ENCODE measurements around the gene MYL5.

Gene MYL5

GRCh38 chr4:680928-681645 is 6.7 kb downstream of the MYL5 start:
- TF ChIP-seq GATA3 (IDR thresholded peaks at IDR 0.05; ENCODE audit: low read depth, low read length) (no peak), GATA2 (IDR thresholded peaks at IDR 0.05; ENCODE audit: low read depth, low read length) (no peak)

DNA sequence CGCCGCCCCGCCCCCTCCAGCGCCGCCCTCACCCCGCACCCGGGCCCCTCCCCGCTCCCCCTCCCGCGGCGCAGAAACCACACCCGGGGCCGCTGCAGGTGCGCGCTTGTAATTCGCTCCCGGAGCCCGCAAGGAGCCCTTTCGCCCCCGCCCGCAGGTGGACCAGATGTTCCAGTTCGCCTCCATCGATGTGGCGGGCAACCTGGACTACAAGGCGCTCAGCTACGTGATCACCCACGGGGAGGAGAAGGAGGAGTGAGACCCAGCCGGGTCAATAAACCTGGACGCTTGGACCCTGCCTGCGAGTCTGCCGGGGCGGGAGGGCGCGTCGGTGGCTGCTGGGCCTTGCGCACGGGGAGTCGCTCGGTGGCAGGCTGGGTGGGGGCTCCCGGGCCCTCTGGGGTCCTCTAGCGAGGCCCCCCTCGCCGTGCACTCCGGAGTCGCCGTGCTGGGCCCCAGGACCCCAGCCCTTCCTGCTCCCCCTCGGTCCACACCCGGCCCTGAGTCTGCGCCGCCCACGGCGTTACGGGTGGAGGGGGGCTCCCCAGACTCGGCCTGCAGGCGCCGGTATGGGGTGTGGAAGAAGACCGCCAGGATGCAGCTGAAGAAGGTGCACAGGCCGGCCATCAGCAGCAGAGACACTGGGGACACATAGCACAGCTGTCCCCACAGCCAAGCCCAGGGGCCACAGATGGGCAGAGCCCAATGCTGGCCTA is 7.6 kb downstream of the MYL5 start:
- no peak for TF ChIP-seq GATA2 (IDR thresholded peaks at IDR 0.05; ENCODE audit: low read depth, low read length)
- TF ChIP-seq GATA3 (IDR thresholded peaks at IDR 0.05; ENCODE audit: low read depth, low read length) = no peak

- TF ChIP-seq GATA2 (IDR thresholded peaks at IDR 0.05; ENCODE audit: low read depth, low read length) = no peak
- no peak for TF ChIP-seq GATA3 (IDR thresholded peaks at IDR 0.05; ENCODE audit: low read depth, low read length)
Observed at GRCh38 chr4:682490-683172, 8.3 kb downstream of the MYL5 start.

DNA sequence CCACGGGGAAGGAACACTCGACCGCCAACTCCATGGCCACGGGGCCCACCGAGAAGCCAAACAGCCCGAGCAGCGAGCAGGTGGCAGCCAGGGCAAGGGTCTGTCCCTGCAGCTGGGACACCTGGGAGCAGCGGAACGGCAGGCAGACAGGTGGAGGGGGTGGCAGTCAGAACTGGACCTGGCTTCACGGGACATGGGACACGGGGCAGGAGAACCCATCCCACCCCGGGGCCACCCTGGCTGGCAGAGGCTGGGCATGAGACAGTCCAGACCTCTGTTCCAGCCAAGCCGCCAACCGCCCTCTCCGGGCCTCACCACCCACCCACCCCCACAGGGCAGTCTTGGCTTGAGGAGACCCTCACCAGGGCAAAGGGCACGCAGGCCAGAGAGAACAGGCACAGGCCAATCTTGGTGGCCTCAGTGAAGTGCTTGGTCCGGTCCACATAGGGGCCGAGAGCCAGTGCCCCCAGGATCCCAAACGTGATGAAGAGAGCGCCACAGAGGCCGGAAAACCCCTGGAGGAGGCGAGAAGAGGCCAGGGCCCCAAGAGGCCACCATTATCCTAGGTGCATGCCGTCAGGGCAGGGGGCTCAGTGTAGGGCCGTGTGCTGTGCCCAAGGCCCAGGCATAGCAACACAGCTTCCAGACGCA is 9.0 kb downstream of the MYL5 start:
- TF ChIP-seq GATA3 (IDR thresholded peaks at IDR 0.05; ENCODE audit: low read depth, low read length) = no peak
- TF ChIP-seq GATA2 (IDR thresholded peaks at IDR 0.05; ENCODE audit: low read depth, low read length) = no peak

DNA sequence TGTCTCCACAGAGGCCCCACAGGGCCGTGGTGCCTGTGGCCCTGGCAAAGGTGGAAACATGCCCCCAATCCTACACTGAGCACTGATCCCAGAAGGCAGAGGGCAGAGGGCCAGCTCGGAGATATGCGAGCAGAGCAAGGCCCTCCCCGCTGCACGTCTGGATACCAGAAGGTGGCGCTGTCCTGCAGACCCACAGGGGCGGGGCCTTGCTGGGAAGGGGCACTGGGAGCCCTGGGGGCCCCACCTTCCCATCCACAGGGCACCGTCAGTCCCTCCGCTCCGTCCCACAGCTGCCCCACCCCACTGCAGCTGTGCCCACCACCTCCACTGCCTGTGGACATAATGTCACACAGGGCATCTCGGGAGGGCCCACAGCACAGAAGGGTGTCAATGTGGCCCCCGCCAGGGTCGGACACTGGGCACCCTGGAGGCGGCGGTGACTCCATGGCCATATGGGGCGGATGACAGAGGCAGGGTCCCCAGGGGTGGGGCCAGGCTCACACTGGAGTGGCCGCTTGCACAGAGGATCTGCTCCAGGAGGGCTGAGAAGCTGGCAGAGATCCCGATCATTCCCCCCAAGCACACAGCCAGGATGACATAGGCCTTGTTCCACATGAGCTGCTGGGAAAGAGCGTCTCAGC is 9.8 kb downstream of the MYL5 start:
- TF ChIP-seq GATA2 (IDR thresholded peaks at IDR 0.05; ENCODE audit: low read depth, low read length) (no peak), GATA3 (IDR thresholded peaks at IDR 0.05; ENCODE audit: low read depth, low read length) (no peak)

- no peak for TF ChIP-seq GATA3 (IDR thresholded peaks at IDR 0.05; ENCODE audit: low read depth, low read length)
- no peak for TF ChIP-seq GATA2 (IDR thresholded peaks at IDR 0.05; ENCODE audit: low read depth, low read length)
Observed at GRCh38 chr4:684623-685327, 10.4 kb downstream of the MYL5 start.

- TF ChIP-seq GATA3 (IDR thresholded peaks at IDR 0.05; ENCODE audit: low read depth, low read length) = no peak
- no peak for TF ChIP-seq GATA2 (IDR thresholded peaks at IDR 0.05; ENCODE audit: low read depth, low read length)
Observed at GRCh38 chr4:685679-686412, 11.5 kb downstream of the MYL5 start.

DNA sequence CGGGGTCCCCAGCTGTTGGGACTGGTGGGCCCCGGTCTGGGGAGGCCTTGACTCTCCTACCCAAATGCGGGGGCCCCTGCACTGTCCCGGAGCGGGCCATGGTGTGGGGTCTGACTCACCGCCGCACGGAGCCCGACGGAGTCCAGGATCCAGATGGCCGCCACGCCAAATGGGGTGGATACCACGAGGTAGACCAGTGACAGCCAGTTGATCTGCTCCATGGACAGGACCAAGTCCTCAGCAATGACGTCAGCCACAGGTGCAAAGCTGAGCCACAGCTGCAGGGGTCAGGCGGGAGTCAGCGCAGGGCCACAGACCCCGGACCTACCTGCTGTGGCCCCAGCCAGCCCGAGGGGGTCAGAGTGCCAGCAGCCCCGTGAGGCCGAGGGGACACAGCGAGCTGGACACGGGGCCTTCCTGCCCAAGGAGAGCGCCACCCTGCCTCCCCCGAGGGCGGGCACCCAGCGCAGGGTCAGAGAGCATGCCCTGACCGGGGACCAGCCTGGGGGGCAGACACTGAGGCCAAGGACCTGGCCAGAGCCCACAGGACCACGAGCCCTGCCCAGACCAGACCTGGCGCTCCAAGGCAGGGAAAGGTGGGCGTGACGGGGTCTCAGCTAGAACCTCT is 12.2 kb downstream of the MYL5 start:
- TF ChIP-seq GATA2 (IDR thresholded peaks at IDR 0.05; ENCODE audit: low read depth, low read length) (no peak), GATA3 (IDR thresholded peaks at IDR 0.05; ENCODE audit: low read depth, low read length) (no peak)

DNA sequence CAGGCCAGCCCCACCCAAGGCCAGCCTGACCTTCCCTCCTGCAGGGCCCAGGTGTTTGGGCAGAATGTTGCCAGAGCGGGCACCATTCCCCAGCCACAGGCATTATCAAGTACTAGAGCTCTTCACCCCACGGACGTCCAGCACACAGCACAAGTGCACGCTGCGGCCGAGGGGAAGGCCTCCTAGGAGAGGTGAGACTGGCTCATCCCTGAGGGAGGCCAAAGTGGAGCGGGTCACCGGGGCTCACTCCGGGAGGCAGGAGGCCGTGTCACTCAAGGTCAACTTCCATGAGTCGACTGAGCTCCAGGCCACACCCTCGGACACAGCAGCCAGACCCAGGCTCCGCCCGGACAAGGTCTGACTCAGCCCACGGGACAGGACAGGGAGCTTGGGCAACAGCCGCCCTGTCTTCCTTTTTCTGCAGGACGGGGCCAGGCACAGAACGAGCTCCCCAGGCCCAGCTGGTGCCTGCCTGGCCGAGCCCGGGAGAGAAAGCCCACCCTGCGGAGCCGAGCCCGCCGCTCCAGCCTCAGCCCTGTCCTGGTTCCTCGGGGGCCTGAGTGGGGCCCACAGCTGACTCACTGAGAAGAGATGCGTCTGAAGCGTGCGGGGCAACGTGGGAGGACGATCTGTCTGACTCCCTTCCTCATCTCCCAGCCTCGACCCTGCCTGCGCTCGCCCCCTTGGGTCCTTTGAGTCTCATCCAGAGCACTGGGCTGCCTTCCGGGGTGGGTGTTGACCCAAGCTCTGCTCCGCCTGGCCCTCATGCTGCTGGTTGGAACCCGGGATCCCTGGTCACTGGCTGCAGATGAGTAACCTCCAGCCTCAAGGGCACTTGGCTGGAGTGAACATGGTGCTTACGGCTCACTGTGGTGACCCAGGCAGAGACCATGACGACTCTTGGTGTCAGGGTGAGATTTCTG is 13.0 kb downstream of the MYL5 start:
- TF ChIP-seq GATA3 (IDR thresholded peaks at IDR 0.05; ENCODE audit: low read depth, low read length) (no peak), GATA2 (IDR thresholded peaks at IDR 0.05; ENCODE audit: low read depth, low read length) (no peak)

GRCh38 chr4:687971-688853 is 13.9 kb downstream of the MYL5 start:
- no peak for TF ChIP-seq GATA3 (IDR thresholded peaks at IDR 0.05; ENCODE audit: low read depth, low read length)
- no peak for TF ChIP-seq GATA2 (IDR thresholded peaks at IDR 0.05; ENCODE audit: low read depth, low read length)
